ENCODE measurements around the gene NCF2.

NCF2 gene

DNA sequence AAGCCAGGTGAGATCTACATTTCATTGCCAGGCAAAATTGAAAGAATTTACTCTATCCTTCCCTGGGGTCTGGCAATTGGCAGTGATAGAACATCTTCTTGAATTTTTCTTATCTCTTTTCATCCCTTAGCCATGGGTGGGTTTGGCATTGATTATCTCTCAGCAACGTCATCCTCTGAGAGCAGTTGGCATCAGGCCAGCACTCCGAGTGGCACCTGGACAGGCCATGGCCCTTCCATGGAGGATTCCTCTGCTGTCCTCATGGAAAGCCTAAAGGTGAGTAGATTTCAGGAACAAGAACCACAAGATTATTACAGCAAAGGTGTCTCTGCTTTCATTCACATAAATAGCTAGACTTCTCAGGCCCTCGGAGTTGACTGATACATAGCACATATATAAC lies 39.3 kb downstream of the NCF2 start:
- H3K27me3 ChIP-seq (replicated peaks in 2 of 5; ENCODE audit: control insufficient read depth in 4 of 5, insufficient read depth in 5 of 5, low read length in 4 of 5): no peaks in the 10 kb centered on the region
- H3K36me3 ChIP-seq (ENCODE audit: control insufficient read depth in 4 of 4, insufficient read depth in 4 of 4, low read length in 3 of 4): peaks cover 32 to 92% (median 70%) of the 10 kb centered on the region in 4 experiments
- H3K4me1 ChIP-seq (ENCODE audit: control extremely low read depth in 1 of 4, control insufficient read depth in 4 of 4, insufficient read depth in 4 of 4, low read length in 3 of 4): peaks cover 0 to 18% (median 0%) of the 10 kb centered on the region in 4 experiments
- DNase-seq: no peak
- 100% methylated on average over 2 of the region's 3 CpGs for WGBS (ENCODE audit: insufficient coverage)
- no peaks in the 10 kb centered on the region for H3K9me3 ChIP-seq (ENCODE audit: control extremely low read depth in 1 of 5, control insufficient read depth in 4 of 5, insufficient read depth in 2 of 5, low read depth in 1 of 5, low read length in 4 of 5)
- H3K27ac ChIP-seq (ENCODE audit: insufficient read depth in 1 of 2, low read depth in 1 of 2, low read length in 2 of 2, poor library complexity in 1 of 2, severe bottlenecking in 2 of 2): no peak overlapping the region
- POLR2A ChIA-PET: no interaction called here
- H3K4me3 ChIP-seq (ENCODE audit: control insufficient read depth in 1 of 7, extremely low read depth in 1 of 7, insufficient read depth in 4 of 7, low read depth in 2 of 7, low read length in 6 of 7): no peak overlapping the region
- CTCF ChIA-PET: interaction anchor here (1.0 to 1.4 kb wide), 2 partner anchors 11 to 15 kb away, joined by 3 to 4 read pairs; no protein-coding TSS in a partner anchor

DNA sequence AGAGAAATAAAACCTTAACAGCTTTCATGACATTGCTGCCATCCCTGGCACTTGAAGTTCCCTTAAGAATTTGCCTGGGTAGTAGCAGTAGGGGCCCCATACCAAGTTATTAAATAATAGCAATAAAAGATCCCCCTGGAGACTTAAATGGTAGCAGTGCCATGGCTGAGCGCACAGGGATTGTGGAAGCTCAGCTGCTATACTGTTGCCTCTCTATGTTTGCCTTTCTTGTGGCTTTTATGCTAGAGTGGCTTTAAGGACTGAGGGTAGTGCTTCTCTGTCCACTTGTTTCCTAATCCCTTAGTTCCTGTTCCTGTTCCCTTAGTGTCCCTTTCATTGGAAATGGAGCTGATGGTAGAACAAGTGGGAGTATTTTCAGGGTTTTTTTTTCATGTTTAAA lies 42.1 kb downstream of the NCF2 start:
- Histone ChIP-seq H3K9me3 (ENCODE audit: control extremely low read depth in 1 of 5, control insufficient read depth in 4 of 5, insufficient read depth in 2 of 5, low read depth in 1 of 5, low read length in 4 of 5) (no peaks in the 10 kb centered on the region), H3K27ac (ENCODE audit: insufficient read depth in 1 of 2, low read depth in 1 of 2, low read length in 2 of 2, poor library complexity in 1 of 2, severe bottlenecking in 2 of 2) (no peak overlapping the region), H3K4me1 (ENCODE audit: control extremely low read depth in 1 of 4, control insufficient read depth in 4 of 4, insufficient read depth in 4 of 4, low read length in 3 of 4) (peaks cover 0 to 8% (median 0%) of the 10 kb centered on the region in 4 experiments), H3K27me3 (replicated peaks in 2 of 5; ENCODE audit: control insufficient read depth in 4 of 5, insufficient read depth in 5 of 5, low read length in 4 of 5) (no peaks in the 10 kb centered on the region), H3K4me3 (ENCODE audit: control insufficient read depth in 1 of 7, extremely low read depth in 1 of 7, insufficient read depth in 4 of 7, low read depth in 2 of 7, low read length in 6 of 7) (no peak overlapping the region), H3K36me3 (ENCODE audit: control insufficient read depth in 4 of 4, insufficient read depth in 4 of 4, low read length in 3 of 4) (peaks cover 37 to 94% (median 72%) of the 10 kb centered on the region in 4 experiments)
- WGBS (ENCODE audit: insufficient coverage): 100% methylated on average over 1 of the region's 1 CpG
- POLR2A ChIA-PET: no interaction called here
- no peak for DNase-seq
- CTCF ChIA-PET: interaction anchor here (0.6 to 1.5 kb wide), 4 partner anchors 15 to 265 kb away, joined by 3 read pairs; no protein-coding TSS in a partner anchor

DNA sequence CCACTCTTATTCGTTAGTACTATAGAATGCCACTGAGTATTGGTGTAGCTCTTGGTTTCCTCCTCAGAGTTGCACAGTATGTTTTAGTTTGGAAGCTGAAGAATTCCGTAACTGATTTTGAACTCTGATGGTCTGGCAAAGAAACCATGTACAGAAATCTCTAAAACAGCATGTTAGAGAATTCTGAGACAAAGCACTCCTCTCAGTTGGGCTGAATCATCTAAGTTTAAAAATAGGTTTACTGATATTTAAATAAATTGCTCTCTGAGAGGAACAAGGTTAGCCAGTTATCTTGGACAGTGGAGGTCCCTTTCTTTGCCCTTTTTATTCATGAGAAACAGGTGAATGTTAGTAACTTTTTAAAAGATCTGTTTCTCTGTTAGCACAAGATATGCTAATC lies 43.8 kb downstream of the NCF2 start:
- Histone ChIP-seq H3K36me3 (ENCODE audit: control insufficient read depth in 4 of 4, insufficient read depth in 4 of 4, low read length in 3 of 4) (peaks cover 33 to 90% (median 65%) of the 10 kb centered on the region in 4 experiments), H3K27ac (ENCODE audit: insufficient read depth in 1 of 2, low read depth in 1 of 2, low read length in 2 of 2, poor library complexity in 1 of 2, severe bottlenecking in 2 of 2) (no peak overlapping the region), H3K4me1 (ENCODE audit: control extremely low read depth in 1 of 4, control insufficient read depth in 4 of 4, insufficient read depth in 4 of 4, low read length in 3 of 4) (no peaks in the 10 kb centered on the region), H3K4me3 (ENCODE audit: control insufficient read depth in 1 of 7, extremely low read depth in 1 of 7, insufficient read depth in 4 of 7, low read depth in 2 of 7, low read length in 6 of 7) (no peak overlapping the region), H3K27me3 (replicated peaks in 2 of 5; ENCODE audit: control insufficient read depth in 4 of 5, insufficient read depth in 5 of 5, low read length in 4 of 5) (no peaks in the 10 kb centered on the region), H3K9me3 (ENCODE audit: control extremely low read depth in 1 of 5, control insufficient read depth in 4 of 5, insufficient read depth in 2 of 5, low read depth in 1 of 5, low read length in 4 of 5) (no peaks in the 10 kb centered on the region)
- POLR2A ChIA-PET: no interaction called here
- no peak for DNase-seq
- CTCF ChIA-PET: interaction anchor here (1.5 kb wide), 1 partner anchor 76 kb away, joined by 4 read pairs; no protein-coding TSS in a partner anchor
- 100% methylated on average over 2 of the region's 2 CpGs for WGBS (ENCODE audit: insufficient coverage)

DNA sequence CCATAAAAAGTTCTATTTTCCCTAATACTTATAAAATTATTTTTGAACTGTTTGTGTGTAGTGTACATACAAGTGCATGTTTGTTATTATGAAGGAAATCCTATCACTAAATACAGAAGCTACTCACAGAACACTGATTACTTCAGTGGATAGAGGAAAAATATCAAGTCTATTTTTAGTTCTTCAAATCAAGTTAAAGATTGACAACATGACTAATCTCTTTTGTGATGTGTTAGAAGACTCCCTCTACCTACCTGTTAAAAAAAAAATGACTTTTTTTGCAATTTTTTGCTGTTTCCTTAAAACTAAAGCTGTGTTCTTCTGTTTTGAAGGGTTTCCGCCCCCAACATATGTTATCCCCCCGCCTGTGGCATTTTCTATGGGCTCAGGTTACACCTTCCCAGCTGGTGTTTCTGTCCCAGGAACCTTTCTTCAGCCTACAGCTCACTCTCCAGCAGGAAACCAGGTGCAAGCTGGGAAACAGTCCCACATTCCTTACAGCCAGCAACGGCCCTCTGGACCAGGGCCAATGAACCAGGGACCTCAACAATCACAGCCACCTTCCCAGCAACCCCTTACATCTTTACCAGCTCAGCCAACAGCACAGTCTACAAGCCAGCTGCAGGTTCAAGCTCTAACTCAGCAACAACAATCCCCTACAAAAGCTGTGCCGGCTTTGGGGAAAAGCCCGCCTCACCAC lies 45.5 kb downstream of the NCF2 start:
- H3K27ac ChIP-seq (ENCODE audit: insufficient read depth in 1 of 2, low read depth in 1 of 2, low read length in 2 of 2, poor library complexity in 1 of 2, severe bottlenecking in 2 of 2): no peak overlapping the region
- H3K36me3 ChIP-seq (ENCODE audit: control insufficient read depth in 4 of 4, insufficient read depth in 4 of 4, low read length in 3 of 4): peaks cover 31 to 89% (median 63%) of the 10 kb centered on the region in 4 experiments
- no peaks in the 10 kb centered on the region for H3K4me1 ChIP-seq (ENCODE audit: control extremely low read depth in 1 of 4, control insufficient read depth in 4 of 4, insufficient read depth in 4 of 4, low read length in 3 of 4)
- 92% methylated on average over 5 of the region's 5 CpGs for WGBS (ENCODE audit: insufficient coverage)
- no peak overlapping the region for H3K4me3 ChIP-seq (ENCODE audit: control insufficient read depth in 1 of 7, extremely low read depth in 1 of 7, insufficient read depth in 4 of 7, low read depth in 2 of 7, low read length in 6 of 7)
- no peak for DNase-seq
- CTCF ChIA-PET: interaction anchor here (0.7 to 2.1 kb wide), 13 partner anchors 8 to 392 kb away, joined by 3 to 11 read pairs (median 4); no protein-coding TSS in a partner anchor
- no peaks in the 10 kb centered on the region for H3K27me3 ChIP-seq (replicated peaks in 2 of 5; ENCODE audit: control insufficient read depth in 4 of 5, insufficient read depth in 5 of 5, low read length in 4 of 5)
- POLR2A ChIA-PET: no interaction called here
- no peaks in the 10 kb centered on the region for H3K9me3 ChIP-seq (ENCODE audit: control extremely low read depth in 1 of 5, control insufficient read depth in 4 of 5, insufficient read depth in 2 of 5, low read depth in 1 of 5, low read length in 4 of 5)

DNA sequence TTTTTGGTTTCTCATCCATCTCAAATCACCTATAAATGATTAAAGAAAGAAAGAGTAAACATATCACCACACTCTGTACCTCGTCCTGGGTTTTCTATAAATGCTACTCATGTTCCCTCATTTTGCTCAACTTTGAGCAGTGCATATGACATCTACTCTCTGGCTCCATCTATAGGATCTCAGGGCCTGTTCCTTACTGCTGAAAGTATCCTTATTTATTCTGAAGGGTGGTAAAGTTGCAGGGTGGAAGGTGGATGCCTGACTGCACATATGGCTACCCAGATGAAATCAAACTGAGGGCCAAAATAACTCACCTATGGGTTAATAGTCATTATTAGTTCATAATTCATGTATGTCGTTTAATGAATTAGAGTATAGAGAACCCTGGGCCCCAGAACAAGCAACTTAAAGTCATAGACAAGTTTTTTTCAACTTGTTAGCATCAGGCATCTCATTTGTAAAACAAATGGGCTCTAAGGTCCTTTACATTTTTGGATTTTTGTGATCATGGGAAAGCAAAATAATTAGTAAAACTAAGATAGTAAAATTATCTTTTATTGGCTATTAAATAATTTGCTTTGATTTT lies 46.5 kb downstream of the NCF2 start:
- DNase-seq: peak; percentile 72 to 82 (median 81)
- H3K4me3 ChIP-seq (ENCODE audit: control insufficient read depth in 1 of 7, extremely low read depth in 1 of 7, insufficient read depth in 4 of 7, low read depth in 2 of 7, low read length in 6 of 7): no peak overlapping the region
- no peaks in the 10 kb centered on the region for H3K27me3 ChIP-seq (replicated peaks in 2 of 5; ENCODE audit: control insufficient read depth in 4 of 5, insufficient read depth in 5 of 5, low read length in 4 of 5)
- CTCF ChIA-PET: no interaction called here
- H3K9me3 ChIP-seq (ENCODE audit: control extremely low read depth in 1 of 5, control insufficient read depth in 4 of 5, insufficient read depth in 2 of 5, low read depth in 1 of 5, low read length in 4 of 5): no peaks in the 10 kb centered on the region
- no CpG with 5 or more reads among the region's 2 CpGs for WGBS (ENCODE audit: insufficient coverage)
- no peaks in the 10 kb centered on the region for H3K4me1 ChIP-seq (ENCODE audit: control extremely low read depth in 1 of 4, control insufficient read depth in 4 of 4, insufficient read depth in 4 of 4, low read length in 3 of 4)
- H3K27ac ChIP-seq (ENCODE audit: insufficient read depth in 1 of 2, low read depth in 1 of 2, low read length in 2 of 2, poor library complexity in 1 of 2, severe bottlenecking in 2 of 2): no peak overlapping the region
- POLR2A ChIA-PET: no interaction called here
- peaks cover 33 to 88% (median 63%) of the 10 kb centered on the region in 4 experiments for H3K36me3 ChIP-seq (ENCODE audit: control insufficient read depth in 4 of 4, insufficient read depth in 4 of 4, low read length in 3 of 4)

DNA sequence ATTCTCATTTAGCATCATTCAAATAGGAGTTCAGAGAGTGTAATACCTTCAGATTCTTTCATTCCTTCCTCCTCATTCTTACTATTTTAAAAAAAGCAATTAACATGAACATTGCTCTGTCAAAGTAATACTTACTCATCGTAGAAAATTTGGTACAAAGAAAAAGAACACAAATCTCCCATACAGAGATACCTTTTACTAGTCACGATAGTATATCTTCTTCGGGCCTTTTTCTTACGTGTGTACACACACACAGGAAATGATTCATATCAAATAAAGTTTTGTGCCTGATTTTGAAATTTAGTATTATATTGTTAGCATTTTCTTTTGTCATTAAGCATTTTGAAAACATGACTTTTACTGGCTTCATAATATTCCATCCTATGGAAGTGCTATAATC lies 52.9 kb downstream of the NCF2 start:
- Histone ChIP-seq H3K9me3 (ENCODE audit: control extremely low read depth in 1 of 5, control insufficient read depth in 4 of 5, insufficient read depth in 2 of 5, low read depth in 1 of 5, low read length in 4 of 5) (no peaks in the 10 kb centered on the region), H3K27ac (ENCODE audit: insufficient read depth in 1 of 2, low read depth in 1 of 2, low read length in 2 of 2, poor library complexity in 1 of 2, severe bottlenecking in 2 of 2) (no peak overlapping the region), H3K36me3 (ENCODE audit: control insufficient read depth in 4 of 4, insufficient read depth in 4 of 4, low read length in 3 of 4) (peaks cover 28 to 90% (median 56%) of the 10 kb centered on the region in 4 experiments), H3K27me3 (replicated peaks in 2 of 5; ENCODE audit: control insufficient read depth in 4 of 5, insufficient read depth in 5 of 5, low read length in 4 of 5) (no peaks in the 10 kb centered on the region), H3K4me3 (ENCODE audit: control insufficient read depth in 1 of 7, extremely low read depth in 1 of 7, insufficient read depth in 4 of 7, low read depth in 2 of 7, low read length in 6 of 7) (no peak overlapping the region), H3K4me1 (ENCODE audit: control extremely low read depth in 1 of 4, control insufficient read depth in 4 of 4, insufficient read depth in 4 of 4, low read length in 3 of 4) (no peaks in the 10 kb centered on the region)
- DNase-seq: no peak
- no CpG with 5 or more reads among the region's 4 CpGs for WGBS (ENCODE audit: insufficient coverage)
- CTCF ChIA-PET: no interaction called here
- POLR2A ChIA-PET: no interaction called here

DNA sequence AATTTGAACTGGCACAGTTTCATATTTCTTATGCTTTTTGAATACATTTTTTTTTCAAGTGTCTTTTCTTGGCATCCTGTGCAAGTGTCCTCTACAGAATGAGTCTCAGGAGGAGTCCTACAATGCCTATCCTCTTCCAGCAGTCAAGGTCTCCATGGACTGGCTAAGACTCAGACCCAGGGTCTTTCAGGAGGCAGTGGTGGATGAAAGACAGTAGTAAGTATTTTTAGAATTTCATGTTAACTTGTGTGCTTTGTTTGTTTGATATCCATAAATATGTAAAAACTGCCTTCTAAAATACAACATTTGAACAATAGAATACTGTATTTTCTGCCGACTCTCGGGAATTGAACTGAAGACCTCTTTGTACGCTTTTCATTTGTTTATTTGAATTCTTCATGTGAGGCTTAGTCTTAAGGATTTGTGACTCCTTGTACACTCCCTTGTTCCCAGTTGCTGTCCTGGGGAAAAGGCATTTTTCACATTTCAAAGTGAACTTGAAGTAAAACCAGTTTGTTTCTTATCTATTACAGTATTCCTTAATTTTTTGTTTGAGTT lies 56.6 kb downstream of the NCF2 start:
- no peaks in the 10 kb centered on the region for H3K9me3 ChIP-seq (ENCODE audit: control extremely low read depth in 1 of 5, control insufficient read depth in 4 of 5, insufficient read depth in 2 of 5, low read depth in 1 of 5, low read length in 4 of 5)
- ChIA-PET POLR2A (no interaction called here), CTCF (interaction anchor here (1.3 kb wide), 1 partner anchor 11 kb away, joined by 4 read pairs; no protein-coding TSS in a partner anchor)
- no peak overlapping the region for H3K27ac ChIP-seq (ENCODE audit: insufficient read depth in 1 of 2, low read depth in 1 of 2, low read length in 2 of 2, poor library complexity in 1 of 2, severe bottlenecking in 2 of 2)
- H3K27me3 ChIP-seq (replicated peaks in 2 of 5; ENCODE audit: control insufficient read depth in 4 of 5, insufficient read depth in 5 of 5, low read length in 4 of 5): no peaks in the 10 kb centered on the region
- H3K4me1 ChIP-seq (ENCODE audit: control extremely low read depth in 1 of 4, control insufficient read depth in 4 of 4, insufficient read depth in 4 of 4, low read length in 3 of 4): no peaks in the 10 kb centered on the region
- 100% methylated on average over 3 of the region's 3 CpGs for WGBS (ENCODE audit: insufficient coverage)
- no peak overlapping the region for H3K4me3 ChIP-seq (ENCODE audit: control insufficient read depth in 1 of 7, extremely low read depth in 1 of 7, insufficient read depth in 4 of 7, low read depth in 2 of 7, low read length in 6 of 7)
- peaks cover 27 to 80% (median 51%) of the 10 kb centered on the region in 4 experiments for H3K36me3 ChIP-seq (ENCODE audit: control insufficient read depth in 4 of 4, insufficient read depth in 4 of 4, low read length in 3 of 4)
- DNase-seq: no peak
